WTC11 (cell line): ENCODE data around the gene COX19. TPM values are rescaled to one million over a fixed set of nuclear protein-coding genes. Genes with fewer than 3 reads are reported as not detected.

Source experiments
- ATAC-seq: fragments of 200-7000 bp; cut with Tn5 transposase; 2 replicates; pipeline ENCODE4 v1.10.0; 2021; ENCODE audit warnings: mild to moderate bottlenecking, moderate library complexity
- CTCF ChIA-PET: fragments of 300-600 bp; sonication (Branson Sonifier 250); formaldehyde crosslinking; loops from one replicate; lab custom pipeline; 2021; ENCODE audit warnings: antibody characterized with exemption; lab: Charles Lee
- POLR2A ChIA-PET: fragments of 350-600 bp; sonication (Branson Sonifier 250); formaldehyde crosslinking; loops from one replicate; lab custom pipeline; 2021; ENCODE audit warnings: antibody characterized with exemption; lab: Charles Lee
- DNase-seq: peaks from one replicate; pipeline ENCODE4 v3.0.0; 2021; ENCODE audit warnings: low spot score
- H3K27ac Mint-ChIP-seq: 2 replicates; pipeline ENCODE4 v1.8.0; 2021; ENCODE audit warnings: mixed read lengths
- H3K27me3 Mint-ChIP-seq: 2 replicates; pipeline ENCODE4 v1.8.0; 2021; ENCODE audit warnings: low read depth, mild to moderate bottlenecking, moderate library complexity, mixed read lengths
- H3K36me3 Mint-ChIP-seq: 2 replicates; pipeline ENCODE4 v1.8.0; 2021; ENCODE audit warnings: mixed read lengths
- H3K4me1 Mint-ChIP-seq: 2 replicates; pipeline ENCODE4 v1.8.0; 2022; ENCODE audit warnings: mixed read lengths
- H3K4me3 Mint-ChIP-seq: 2 replicates; pipeline ENCODE4 v1.8.0; 2021; ENCODE audit warnings: mild to moderate bottlenecking, moderate library complexity, mixed read lengths
- H3K9me3 Mint-ChIP-seq: 2 replicates; pipeline ENCODE4 v1.8.0; 2021; ENCODE audit warnings: mixed read lengths
- AFF4 ChIP-seq: sonication (generic); formaldehyde crosslinking; IDR thresholded peaks from 2 replicates; pipeline ENCODE4 v1.8.1; 2023; ENCODE audit warnings: mild to moderate bottlenecking, missing genetic modification reagents, borderline replicate concordance
- ATF1 ChIP-seq: sonication (generic); formaldehyde crosslinking; IDR thresholded peaks from 2 replicates; pipeline ENCODE4 v1.8.1; 2023; ENCODE audit warnings: mild to moderate bottlenecking, moderate library complexity, missing genetic modification reagents
- CREM ChIP-seq: sonication (generic); formaldehyde crosslinking; IDR thresholded peaks from 2 replicates; pipeline ENCODE4 v1.8.1; 2022; ENCODE audit warnings: mild to moderate bottlenecking, missing genetic modification reagents, moderate library complexity
- EMX1 ChIP-seq: fragments of 250-450 bp; sonication (Bioruptor Pico); IDR thresholded peaks from 2 replicates; pipeline ENCODE4 v1.8.0; 2021; ENCODE audit warnings: mild to moderate bottlenecking
- ERG ChIP-seq: fragments of 250-450 bp; sonication (Bioruptor Pico); IDR thresholded peaks from 2 replicates; pipeline ENCODE4 v1.8.0; 2021; ENCODE audit warnings: mild to moderate bottlenecking
- ESRRA ChIP-seq: sonication (generic); formaldehyde crosslinking; IDR thresholded peaks from 2 replicates; pipeline ENCODE4 v1.8.1; 2022; ENCODE audit warnings: mild to moderate bottlenecking, missing genetic modification reagents, borderline replicate concordance
- GABPB1 ChIP-seq: sonication (generic); formaldehyde crosslinking; IDR thresholded peaks from 2 replicates; pipeline ENCODE4 v1.8.1; 2023; ENCODE audit warnings: mild to moderate bottlenecking, missing genetic modification reagents
- HMGA2 ChIP-seq: fragments of 250-450 bp; sonication (Bioruptor Pico); IDR thresholded peaks from 2 replicates; pipeline ENCODE4 v1.4.0; 2021; ENCODE audit warnings: mild to moderate bottlenecking, moderate library complexity
- KAT7 ChIP-seq: sonication (generic); formaldehyde crosslinking; IDR thresholded peaks from 2 replicates; pipeline ENCODE4 v1.8.1; 2023; ENCODE audit warnings: missing genetic modification reagents, mild to moderate bottlenecking, borderline replicate concordance
- MXD4 ChIP-seq: fragments of 250-450 bp; sonication (Bioruptor Pico); IDR thresholded peaks from 2 replicates; pipeline ENCODE4 v1.8.0; 2021; ENCODE audit warnings: mild to moderate bottlenecking, moderate library complexity, borderline replicate concordance
- MYBL2 ChIP-seq: sonication (generic); formaldehyde crosslinking; IDR thresholded peaks from 2 replicates; pipeline ENCODE4 v1.8.1; 2023; ENCODE audit warnings: mild to moderate bottlenecking, moderate library complexity, missing genetic modification reagents
- NFATC4 ChIP-seq: fragments of 250-450 bp; sonication (Bioruptor Pico); IDR thresholded peaks from 2 replicates; pipeline ENCODE4 v1.9.0; 2021; ENCODE audit warnings: mild to moderate bottlenecking
- NFE2L1 ChIP-seq: sonication (generic); formaldehyde crosslinking; IDR thresholded peaks from 2 replicates; pipeline ENCODE4 v1.8.1; 2023; ENCODE audit warnings: missing genetic modification reagents
- OVOL2 ChIP-seq: fragments of 250-450 bp; sonication (Bioruptor Pico); IDR thresholded peaks from 2 replicates; pipeline ENCODE4 v1.9.0; 2021; ENCODE audit warnings: mild to moderate bottlenecking, borderline replicate concordance
- PREB ChIP-seq: sonication (generic); formaldehyde crosslinking; IDR thresholded peaks from 2 replicates; pipeline ENCODE4 v1.8.1; 2022; ENCODE audit warnings: mild to moderate bottlenecking, missing genetic modification reagents, moderate library complexity, borderline replicate concordance
- RORB ChIP-seq: fragments of 250-450 bp; sonication (Bioruptor Pico); IDR thresholded peaks from 2 replicates; pipeline ENCODE4 v1.9.0; 2021; ENCODE audit warnings: mild to moderate bottlenecking
- SP1 ChIP-seq: sonication (generic); formaldehyde crosslinking; conservative IDR thresholded peaks from 2 replicates; pipeline ENCODE4 v1.8.1; 2022; ENCODE audit warnings: missing genetic modification reagents
- USF1 ChIP-seq: sonication (generic); formaldehyde crosslinking; IDR thresholded peaks from 2 replicates; pipeline ENCODE4 v1.8.0; 2022; ENCODE audit warnings: mild to moderate bottlenecking, missing genetic modification reagents
- ZNF121 ChIP-seq: sonication (generic); formaldehyde crosslinking; IDR thresholded peaks from 2 replicates; pipeline ENCODE4 v1.8.0; 2023; ENCODE audit warnings: missing genetic modification reagents
- ZNF138 ChIP-seq: sonication (generic); formaldehyde crosslinking; conservative IDR thresholded peaks from 2 replicates; pipeline ENCODE4 v1.8.1; 2022; ENCODE audit warnings: mild to moderate bottlenecking, moderate library complexity, missing genetic modification reagents
- ZNF416 ChIP-seq: fragments of 250-450 bp; sonication (Bioruptor Pico); IDR thresholded peaks from 2 replicates; pipeline ENCODE4 v1.9.0; 2021; ENCODE audit warnings: mild to moderate bottlenecking, inconsistent platforms
- ZNF423 ChIP-seq: fragments of 250-450 bp; sonication (Bioruptor Pico); IDR thresholded peaks from 2 replicates; pipeline ENCODE4 v2.1.2; 2022; ENCODE audit warnings: mild to moderate bottlenecking, moderate library complexity
- ZNF425 ChIP-seq: fragments of 250-450 bp; sonication (Bioruptor Pico); conservative IDR thresholded peaks from 2 replicates; pipeline ENCODE4 v1.9.0; 2021; ENCODE audit warnings: mild to moderate bottlenecking
- total RNA-seq: library from RNA; stranded (reverse); gene quantifications from 3 replicates; pipeline ENCODE4 v1.2.3, GENCODE V29; 2021

The COX19 gene
- total RNA-seq, 1 experiment from 2014 or later, result 13.2 TPM

GRCh38 chr7:975702-976473 is 539 bp upstream of the COX19 start:
- no peaks in the 10 kb centered on the region for H3K9me3 Mint-ChIP-seq
- H3K27ac Mint-ChIP-seq, result no peak overlapping the region
- TF ChIP-seq ZNF423 (CRISPR knock-in tag) (0 out of 2 replicates have a peak, but pooled peaks have one; percentile 30), ESRRA (no peak), ERG (CRISPR knock-in tag) (no peak), ZNF138 (CRISPR knock-in tag) (0 out of 2 replicates have a peak, but pooled peaks have one; percentile 5)
- peaks cover 5% of the 10 kb centered on the region for H3K4me1 Mint-ChIP-seq
- no peak for DNase-seq
- H3K36me3 Mint-ChIP-seq, result peaks cover 22% of the 10 kb centered on the region
- no peak for ATAC-seq
- peak overlapping the region; percentile 86 for H3K4me3 Mint-ChIP-seq
- POLR2A ChIA-PET, result interaction anchor here (0.6 to 1.2 kb wide), 3 partner anchors 9 to 252 kb away, joined by 3 to 5 read pairs (median 3); no protein-coding TSS in a partner anchor
- H3K27me3 Mint-ChIP-seq, result peaks cover 2% of the 10 kb centered on the region; the same call in 1 of the 2 replicates
- CTCF ChIA-PET, result interaction anchor here (0.7 to 4.4 kb wide), 14 partner anchors 9 to 208 kb away, joined by 3 to 43 read pairs (median 5); a partner anchor contains a TSS

DNA sequence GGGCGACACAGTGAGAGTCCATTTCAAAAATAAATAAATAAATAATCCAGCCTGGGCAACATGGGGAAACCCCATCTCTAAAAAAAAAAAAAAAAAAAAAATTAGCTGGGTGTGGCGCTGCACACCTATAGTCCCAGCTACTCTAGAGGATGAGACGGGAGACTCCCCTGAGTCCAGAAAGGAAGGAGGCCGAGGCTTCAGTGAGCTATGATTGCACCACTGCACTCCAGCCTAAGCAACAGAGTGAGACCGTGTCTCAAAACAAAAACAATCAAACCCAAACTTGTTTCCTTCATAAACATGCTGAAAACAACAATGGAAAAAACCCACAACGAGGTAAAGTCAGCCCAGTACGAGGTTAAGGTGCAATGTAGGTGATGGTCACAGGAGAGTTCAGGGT is 1.2 kb downstream of the COX19 start:
- peaks cover 3% of the 10 kb centered on the region; the same call in 1 of the 2 replicates for H3K4me1 Mint-ChIP-seq
- ChIA-PET CTCF (interaction anchor here (2.0 to 4.4 kb wide), 3 partner anchors 16 to 203 kb away, joined by 4 to 43 read pairs (median 7); no protein-coding TSS in a partner anchor), POLR2A (interaction anchor here (1.0 kb wide), 1 partner anchor 29 kb away, joined by 3 read pairs; no protein-coding TSS in a partner anchor)
- H3K27me3 Mint-ChIP-seq, result peaks cover 2% of the 10 kb centered on the region; the same call in 1 of the 2 replicates
- TF ChIP-seq MXD4 (CRISPR knock-in tag) (no peak), MYBL2 (CRISPR knock-in tag) (no peak)
- H3K36me3 Mint-ChIP-seq, result peaks cover 24% of the 10 kb centered on the region
- no peaks in the 10 kb centered on the region for H3K9me3 Mint-ChIP-seq
- H3K27ac Mint-ChIP-seq, result peak overlapping the region; percentile 49; the same call in 1 of the 2 replicates
- H3K4me3 Mint-ChIP-seq, result peak overlapping the region; percentile 86
- DNase-seq (no peak), ATAC-seq (no peak)

DNA sequence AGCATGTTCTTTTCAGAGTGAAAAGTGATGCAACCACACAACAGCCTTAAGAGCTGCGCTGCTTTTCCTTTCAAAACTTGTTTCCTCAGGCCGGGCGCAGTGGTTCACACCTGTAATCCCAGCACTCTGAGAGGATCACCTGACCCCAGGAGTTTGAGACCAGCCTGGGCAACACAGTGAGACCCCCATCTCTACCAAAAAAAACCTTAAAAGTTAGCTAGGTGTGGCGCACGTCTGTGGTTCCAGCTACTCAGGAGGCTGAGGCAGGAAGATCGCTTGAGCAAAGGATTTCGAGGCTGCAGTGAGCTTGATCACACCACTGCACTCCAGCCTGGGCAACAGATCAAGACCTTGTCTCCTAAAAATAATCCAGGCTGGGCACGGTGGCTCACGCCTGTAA is 2.0 kb downstream of the COX19 start:
- peaks cover 31% of the 10 kb centered on the region for H3K36me3 Mint-ChIP-seq
- POLR2A ChIA-PET, result no interaction called here
- peaks cover 3% of the 10 kb centered on the region; the same call in 1 of the 2 replicates for H3K4me1 Mint-ChIP-seq
- no peak for DNase-seq
- no peak for ATAC-seq
- CTCF ChIA-PET, result interaction anchor here (1.0 to 4.4 kb wide), 2 partner anchors 20 to 202 kb away, joined by 4 to 43 read pairs; no protein-coding TSS in a partner anchor
- H3K27ac Mint-ChIP-seq, result no peak overlapping the region
- H3K4me3 Mint-ChIP-seq, result peak overlapping the region; percentile 36
- H3K9me3 Mint-ChIP-seq, result no peaks in the 10 kb centered on the region
- peaks cover 2% of the 10 kb centered on the region; the same call in 1 of the 2 replicates for H3K27me3 Mint-ChIP-seq
- no peak for TF ChIP-seq PREB (CRISPR knock-in tag)
- no peak for TF ChIP-seq NFE2L1
- TF ChIP-seq ZNF121 (CRISPR knock-in tag), result no peak
- no peak for TF ChIP-seq OVOL2 (CRISPR knock-in tag)
- no peak for TF ChIP-seq ATF1
- TF ChIP-seq USF1 (CRISPR knock-in tag), result no peak
- no peak for TF ChIP-seq EMX1 (CRISPR knock-in tag)
- TF ChIP-seq CREM (CRISPR knock-in tag), result no peak
- no peak for TF ChIP-seq RORB (CRISPR knock-in tag)
- no peak for TF ChIP-seq KAT7
- TF ChIP-seq SP1 (CRISPR knock-in tag), result no peak
- TF ChIP-seq ZNF416, result no peak
- TF ChIP-seq GABPB1, result no peak
- TF ChIP-seq NFATC4, result no peak
- no peak for TF ChIP-seq HMGA2 (CRISPR knock-in tag)
- no peak for TF ChIP-seq AFF4 (CRISPR knock-in tag)
- no peak for TF ChIP-seq ZNF425 (CRISPR knock-in tag)
